Thyroid gland (tissue), 4 donors: ENCODE measurements around the gene DAB1.

Experiments
- CTCF ChIP-seq, 6 experiments: fragments of 200-600 bp in 3 of 6; fragments of 450-650 bp in 3 of 6; sonication (generic) in 3 of 6; IDR thresholded peaks; one replicate each; pipeline ENCODE4 v1.5.1; 2016 to 2019; ENCODE audit warnings: antibody characterized with exemption in 6 of 6, mild to moderate bottlenecking in 2 of 6, inconsistent platforms in 1 of 6, moderate library complexity in 1 of 6
- POLR2A ChIP-seq, 2 donors: fragments of 450-650 bp; IDR thresholded peaks; one replicate each; pipeline ENCODE4 v1.6.1; 2017; ENCODE audit warnings: antibody characterized with exemption in 2 of 2, mild to moderate bottlenecking in 2 of 2, moderate library complexity in 1 of 2

- no peak for TF ChIP-seq CTCF (IDR thresholded peaks at IDR 0.05)
- no peak for TF ChIP-seq POLR2A (IDR thresholded peaks at IDR 0.05)
Observed at GRCh38 chr1:57302812-57303596, 120.9 kb downstream of the DAB1 start.
